ENCODE results near the gene PLXNC1.

DNA sequence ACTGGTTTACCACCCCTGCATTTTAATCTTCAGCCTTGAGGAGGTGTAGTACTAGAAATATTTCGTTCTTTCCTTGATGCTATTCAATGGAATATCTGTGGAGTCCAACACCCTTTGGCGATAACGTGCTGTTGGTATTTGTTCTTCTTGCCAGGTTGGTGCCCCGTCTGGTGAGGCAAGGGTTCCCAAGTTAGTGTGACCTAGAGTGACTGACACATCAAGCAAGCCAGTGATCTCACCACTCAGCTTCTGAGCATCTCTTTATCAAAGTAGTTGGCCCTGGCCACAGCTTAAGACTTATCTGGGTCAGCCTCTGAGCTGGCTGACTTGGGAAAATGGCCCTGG is 60.2 kb downstream of the PLXNC1 start:
- TF ChIP-seq GATA2 (IDR thresholded peaks at IDR 0.05; ENCODE audit: low read depth, low read length) (no peak), GATA3 (IDR thresholded peaks at IDR 0.05; ENCODE audit: low read depth, low read length) (no peak)
